ENCODE data around the gene NFX1.

DNA sequence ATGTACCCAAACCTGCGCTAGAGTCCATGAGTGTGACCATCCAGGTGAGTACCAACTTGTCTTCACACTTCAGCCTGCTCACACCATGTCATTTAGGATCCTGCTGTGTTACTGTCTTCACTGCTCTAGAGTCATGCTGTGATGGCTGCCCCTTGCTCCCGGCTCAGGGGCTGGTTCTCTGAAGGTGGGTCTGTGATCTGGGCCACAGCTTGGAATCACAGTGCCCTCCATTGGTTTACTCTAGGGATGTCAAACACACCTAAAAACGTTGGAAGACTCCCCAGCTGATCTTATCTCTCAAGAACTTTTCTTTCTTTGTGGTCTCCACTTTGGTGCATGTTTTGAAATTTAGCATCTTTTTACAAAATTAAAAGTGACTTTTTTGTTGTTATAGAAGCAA is 53.8 kb downstream of the NFX1 start:
- TF ChIP-seq, protein P1, sequence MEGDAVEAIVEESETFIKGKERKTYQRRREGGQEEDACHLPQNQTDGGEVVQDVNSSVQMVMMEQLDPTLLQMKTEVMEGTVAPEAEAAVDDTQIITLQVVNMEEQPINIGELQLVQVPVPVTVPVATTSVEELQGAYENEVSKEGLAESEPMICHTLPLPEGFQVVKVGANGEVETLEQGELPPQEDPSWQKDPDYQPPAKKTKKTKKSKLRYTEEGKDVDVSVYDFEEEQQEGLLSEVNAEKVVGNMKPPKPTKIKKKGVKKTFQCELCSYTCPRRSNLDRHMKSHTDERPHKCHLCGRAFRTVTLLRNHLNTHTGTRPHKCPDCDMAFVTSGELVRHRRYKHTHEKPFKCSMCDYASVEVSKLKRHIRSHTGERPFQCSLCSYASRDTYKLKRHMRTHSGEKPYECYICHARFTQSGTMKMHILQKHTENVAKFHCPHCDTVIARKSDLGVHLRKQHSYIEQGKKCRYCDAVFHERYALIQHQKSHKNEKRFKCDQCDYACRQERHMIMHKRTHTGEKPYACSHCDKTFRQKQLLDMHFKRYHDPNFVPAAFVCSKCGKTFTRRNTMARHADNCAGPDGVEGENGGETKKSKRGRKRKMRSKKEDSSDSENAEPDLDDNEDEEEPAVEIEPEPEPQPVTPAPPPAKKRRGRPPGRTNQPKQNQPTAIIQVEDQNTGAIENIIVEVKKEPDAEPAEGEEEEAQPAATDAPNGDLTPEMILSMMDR (conservative IDR thresholded peaks at IDR 0.05; ENCODE audit: low read depth, low read length) = no peak
- TF ChIP-seq EZH2 (IDR thresholded peaks at IDR 0.05; ENCODE audit: low read length, unreplicated experiment) (no peak), EZH2phosphoT487 (IDR thresholded peaks at IDR 0.05; ENCODE audit: borderline replicate concordance, low read length) (no peak)
